ENCODE measurements around the gene KRTAP3-2.

GRCh38 chr17:40953881-40954280, 45.8 kb downstream of the KRTAP3-2 start:
- TF ChIP-seq, protein P1, sequence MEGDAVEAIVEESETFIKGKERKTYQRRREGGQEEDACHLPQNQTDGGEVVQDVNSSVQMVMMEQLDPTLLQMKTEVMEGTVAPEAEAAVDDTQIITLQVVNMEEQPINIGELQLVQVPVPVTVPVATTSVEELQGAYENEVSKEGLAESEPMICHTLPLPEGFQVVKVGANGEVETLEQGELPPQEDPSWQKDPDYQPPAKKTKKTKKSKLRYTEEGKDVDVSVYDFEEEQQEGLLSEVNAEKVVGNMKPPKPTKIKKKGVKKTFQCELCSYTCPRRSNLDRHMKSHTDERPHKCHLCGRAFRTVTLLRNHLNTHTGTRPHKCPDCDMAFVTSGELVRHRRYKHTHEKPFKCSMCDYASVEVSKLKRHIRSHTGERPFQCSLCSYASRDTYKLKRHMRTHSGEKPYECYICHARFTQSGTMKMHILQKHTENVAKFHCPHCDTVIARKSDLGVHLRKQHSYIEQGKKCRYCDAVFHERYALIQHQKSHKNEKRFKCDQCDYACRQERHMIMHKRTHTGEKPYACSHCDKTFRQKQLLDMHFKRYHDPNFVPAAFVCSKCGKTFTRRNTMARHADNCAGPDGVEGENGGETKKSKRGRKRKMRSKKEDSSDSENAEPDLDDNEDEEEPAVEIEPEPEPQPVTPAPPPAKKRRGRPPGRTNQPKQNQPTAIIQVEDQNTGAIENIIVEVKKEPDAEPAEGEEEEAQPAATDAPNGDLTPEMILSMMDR (IDR thresholded peaks at IDR 0.05), result no peak
- no peak for TF ChIP-seq POLR2A (IDR thresholded peaks at IDR 0.05)

Measured in body of pancreas (tissue), 4 donors.